T-cell (primary cell): Measurements from ENCODE around the gene TTC19. TPM values are rescaled to one million over a fixed set of nuclear protein-coding genes. Genes with fewer than 3 reads are reported as not detected.

Source experiments
- ATAC-seq, 4 experiments: fragments of 200-7000 bp in 3 of 4; fragments of 150-1000 bp in 1 of 4; cut with Tn5 transposase; replicated peaks in 1 of 4; 1 replicate in 3 of 4; 2 replicates in 1 of 4; pipeline ENCODE4 v1.10.0; 2021; ENCODE audit warnings: moderate library complexity in 3 of 4, mild to moderate bottlenecking in 2 of 4, moderate number of reproducible peaks in 1 of 4
- CTCF ChIA-PET, 2 donors: fragments of 300-600 bp; sonication (Branson Sonifier 250); formaldehyde crosslinking; loops; one replicate each; lab custom pipeline; 2022; ENCODE audit warnings: antibody characterized with exemption in 2 of 2; lab: Charles Lee
- POLR2A ChIA-PET, 2 donors: fragments of 300-600 bp; sonication (Branson Sonifier 250); formaldehyde crosslinking; loops; one replicate each; lab custom pipeline; 2022; ENCODE audit warnings: antibody characterized with exemption in 2 of 2; lab: Charles Lee
- DNase-seq, 35 experiments: peaks; one replicate each; pipeline versions ENCODE4 v3.0.0 to v3.0.0-alpha.2; 2013 to 2023
- H3K27ac ChIP-seq: one replicate; pipeline ENCODE4 v1.5.1; 2013; ENCODE audit warnings: low read length
- H3K27me3 ChIP-seq, 2 experiments: replicated peaks in 1 of 2; 1 replicate in 1 of 2; 2 replicates in 1 of 2; pipeline versions ENCODE4 v1.6.1 to v1.7.0; 2013; ENCODE audit warnings: low read length in 1 of 2, mixed read lengths in 1 of 2; ENCODE audit not compliant: control insufficient read depth in 2 of 2, insufficient read depth in 2 of 2; ENCODE audit errors: extremely low read depth in 1 of 2
- H3K36me3 ChIP-seq, 2 donors: 1 replicate in 1 of 2; 2 replicates in 1 of 2; pipeline versions ENCODE4 v1.6.1 to v1.7.0; 2013; ENCODE audit warnings: low read length in 1 of 2; ENCODE audit not compliant: control insufficient read depth in 2 of 2, insufficient read depth in 1 of 2; ENCODE audit errors: extremely low read depth in 1 of 2
- H3K4me1 ChIP-seq, 2 experiments: 1 replicate in 1 of 2; 2 replicates in 1 of 2; pipeline versions ENCODE4 v1.6.1 to v1.7.0; 2013; ENCODE audit warnings: low read length in 2 of 2, mixed read lengths in 1 of 2; ENCODE audit not compliant: insufficient read depth in 2 of 2, control insufficient read depth in 1 of 2; ENCODE audit errors: extremely low read depth in 1 of 2
- H3K4me3 ChIP-seq, 2 donors: 1 replicate in 1 of 2; 2 replicates in 1 of 2; pipeline versions ENCODE4 v1.5.1 to v1.7.0; 2013; ENCODE audit warnings: mild to moderate bottlenecking in 2 of 2, low read length in 1 of 2, moderate library complexity in 1 of 2; ENCODE audit not compliant: control insufficient read depth in 1 of 2; ENCODE audit errors: extremely low read depth in 1 of 2
- H3K9me3 ChIP-seq: 2 replicates; pipeline ENCODE4 v1.7.0; 2013
- H3K27ac Mint-ChIP-seq, 2 donors: one replicate each; pipeline ENCODE4 v1.8.0; 2020 to 2021; ENCODE audit warnings: mild to moderate bottlenecking in 2 of 2, mixed read lengths in 2 of 2
- H3K27me3 Mint-ChIP-seq, 2 donors: one replicate each; pipeline ENCODE4 v1.8.0; 2021 to 2022; ENCODE audit warnings: mixed read lengths in 2 of 2
- H3K36me3 Mint-ChIP-seq: one replicate; pipeline ENCODE4 v1.8.0; 2021; ENCODE audit warnings: mixed read lengths
- H3K4me1 Mint-ChIP-seq, 3 donors: one replicate each; pipeline ENCODE4 v1.8.0; 2020 to 2022; ENCODE audit warnings: mixed read lengths in 3 of 3, mild to moderate bottlenecking in 1 of 3
- H3K4me3 Mint-ChIP-seq, 3 donors: one replicate each; pipeline ENCODE4 v1.8.0; 2020 to 2022; ENCODE audit warnings: mild to moderate bottlenecking in 3 of 3, mixed read lengths in 3 of 3, moderate library complexity in 3 of 3
- H3K9me3 Mint-ChIP-seq, 3 donors: one replicate each; pipeline ENCODE4 v1.8.0; 2020 to 2022; ENCODE audit warnings: mixed read lengths in 3 of 3
- WGBS: methylation state at CpG from one replicate; pipeline ENCODE4 v1.1.5; 2013; ENCODE audit warnings: missing lambda C conversion rate; ENCODE audit not compliant: insufficient coverage; 5-methylcytosine and 5-hydroxymethylcytosine counted together
- total RNA-seq, 35 experiments: library from RNA in 6 of 35; stranded (reverse) in 6 of 35; fragments of 120-200 nt in 1 of 35; gene quantifications; one replicate each; pipeline versions ENCODE4 v1.2.1 to v1.2.4 and lab custom pipeline; 2013 to 2026

TTC19 gene
- total RNA-seq, 5 donors from 2014 or later (not counting 1 experiment from before 2014, with no cell fraction given), result 39.2 to 58.6 (median 42.2) TPM

GRCh38 chr17:16013943-16014407 is 14.4 kb downstream of the TTC19 start:
- Mint-ChIP-seq H3K27me3 (no peaks in the 10 kb centered on the region), H3K4me3 (no peak overlapping the region), H3K9me3 (no peaks in the 10 kb centered on the region), H3K27ac (peak overlapping the region in 1 of 2 donors; percentile 16), H3K4me1 (peaks cover 9 to 20% (median 18%) of the 10 kb centered on the region in 3 donors), H3K36me3 (peaks cover 41% of the 10 kb centered on the region)
- no peak for ATAC-seq
- Histone ChIP-seq H3K4me3 (no peak overlapping the region), H3K36me3 (peaks cover 4 to 31% of the 10 kb centered on the region in 2 donors), H3K27ac (no peak overlapping the region), H3K9me3 (no peaks in the 10 kb centered on the region), H3K4me1 (no peaks in the 10 kb centered on the region), H3K27me3 (no peaks in the 10 kb centered on the region)
- WGBS, result no CpG with 5 or more reads among the region's 3 CpGs
- POLR2A ChIA-PET, result no interaction called here
- no peak for DNase-seq
- CTCF ChIA-PET, result interaction anchor here (0.5 to 0.6 kb wide), 2 partner anchors 15 to 217 kb away, joined by 3 to 6 read pairs; no protein-coding TSS in a partner anchor

GRCh38 chr17:16019347-16019746 is 19.7 kb downstream of the TTC19 start:
- ATAC-seq, result no peak
- CTCF ChIA-PET, result no interaction called here
- WGBS, result no CpG with 5 or more reads among the region's 1 CpG
- Histone ChIP-seq H3K36me3 (peaks cover 8 to 10% of the 10 kb centered on the region in 2 donors), H3K27me3 (no peaks in the 10 kb centered on the region), H3K9me3 (no peaks in the 10 kb centered on the region), H3K4me3 (no peak overlapping the region), H3K4me1 (no peaks in the 10 kb centered on the region), H3K27ac (no peak overlapping the region)
- POLR2A ChIA-PET, result no interaction called here
- Mint-ChIP-seq H3K27ac (peak overlapping the region in 1 of 2 donors; percentile 61), H3K4me1 (peaks cover 22 to 25% (median 24%) of the 10 kb centered on the region in 3 donors), H3K4me3 (no peak overlapping the region), H3K9me3 (no peaks in the 10 kb centered on the region), H3K36me3 (peaks cover 50% of the 10 kb centered on the region), H3K27me3 (no peaks in the 10 kb centered on the region)
- DNase-seq, result no peak

- Mint-ChIP-seq H3K27ac (peak overlapping the region; percentile 13 to 36), H3K4me1 (peaks cover 22 to 41% (median 39%) of the 10 kb centered on the region in 3 donors), H3K9me3 (no peaks in the 10 kb centered on the region), H3K36me3 (peaks cover 62% of the 10 kb centered on the region), H3K4me3 (no peak overlapping the region), H3K27me3 (no peaks in the 10 kb centered on the region)
- Histone ChIP-seq H3K4me3 (no peak overlapping the region), H3K4me1 (no peaks in the 10 kb centered on the region), H3K27ac (no peak overlapping the region), H3K27me3 (no peaks in the 10 kb centered on the region), H3K9me3 (no peaks in the 10 kb centered on the region), H3K36me3 (peaks cover 23 to 49% of the 10 kb centered on the region in 2 donors)
- ATAC-seq, result no peak
- CTCF ChIA-PET, result no interaction called here
- no peak for DNase-seq
- POLR2A ChIA-PET, result interaction anchor here (0.6 to 0.8 kb wide), 4 partner anchors 14 to 55 kb away, joined by 3 to 5 read pairs (median 4); no protein-coding TSS in a partner anchor
- WGBS, result no CpG with 5 or more reads among the region's 4 CpGs
Observed at GRCh38 chr17:16023881-16024280, 24.3 kb downstream of the TTC19 start.

- H3K27me3 ChIP-seq, result no peaks in the 10 kb centered on the region
- H3K4me3 Mint-ChIP-seq, result no peak overlapping the region
- no peaks in the 10 kb centered on the region for H3K9me3 Mint-ChIP-seq
- WGBS, result no CpG with 5 or more reads among the region's 1 CpG
- H3K9me3 ChIP-seq, result no peaks in the 10 kb centered on the region
- POLR2A ChIA-PET, result interaction anchor here in 1 of 2 donors (0.6 kb wide), 1 partner anchor 406 kb away, joined by 6 read pairs; no protein-coding TSS in a partner anchor
- no peaks in the 10 kb centered on the region for H3K27me3 Mint-ChIP-seq
- H3K4me1 Mint-ChIP-seq, result peaks cover 22 to 39% (median 39%) of the 10 kb centered on the region in 3 donors
- no peaks in the 10 kb centered on the region for H3K4me1 ChIP-seq
- H3K27ac Mint-ChIP-seq, result peak overlapping the region in 1 of 2 donors; percentile 16
- H3K4me3 ChIP-seq, result no peak overlapping the region
- peaks cover 19 to 57% of the 10 kb centered on the region in 2 donors for H3K36me3 ChIP-seq
- CTCF ChIA-PET, result no interaction called here
- DNase-seq (no peak), ATAC-seq (no peak)
- H3K36me3 Mint-ChIP-seq, result peaks cover 62% of the 10 kb centered on the region
- no peak overlapping the region for H3K27ac ChIP-seq
Observed at GRCh38 chr17:16025202-16025601, 25.6 kb downstream of the TTC19 start.

- no peak overlapping the region for H3K4me3 ChIP-seq
- no peaks in the 10 kb centered on the region for H3K4me1 ChIP-seq
- ATAC-seq (no peak), DNase-seq (no peak)
- peaks cover 15 to 32% (median 32%) of the 10 kb centered on the region in 3 donors for H3K4me1 Mint-ChIP-seq
- no peaks in the 10 kb centered on the region for H3K27me3 ChIP-seq
- no peak overlapping the region for H3K27ac ChIP-seq
- H3K9me3 ChIP-seq, result no peaks in the 10 kb centered on the region
- no peaks in the 10 kb centered on the region for H3K27me3 Mint-ChIP-seq
- peaks cover 20 to 73% of the 10 kb centered on the region in 2 donors for H3K36me3 ChIP-seq
- CTCF ChIA-PET, result interaction anchor here in 1 of 2 donors (0.6 kb wide), 1 partner anchor 258 kb away, joined by 4 read pairs; no protein-coding TSS in a partner anchor
- peak overlapping the region; percentile 92 to 97 for H3K27ac Mint-ChIP-seq
- no peaks in the 10 kb centered on the region for H3K9me3 Mint-ChIP-seq
- no peak overlapping the region for H3K4me3 Mint-ChIP-seq
- H3K36me3 Mint-ChIP-seq, result peaks cover 68% of the 10 kb centered on the region
- 90% methylated on average over 2 of the region's 5 CpGs for WGBS
- POLR2A ChIA-PET, result no interaction called here
Observed at GRCh38 chr17:16026895-16027294, 27.3 kb downstream of the TTC19 start.

GRCh38 chr17:16027708-16028584 is 28.3 kb downstream of the TTC19 start:
- Histone ChIP-seq H3K4me1 (no peaks in the 10 kb centered on the region), H3K27ac (peak overlapping the region; percentile 52), H3K36me3 (peaks cover 24 to 83% of the 10 kb centered on the region in 2 donors), H3K27me3 (no peaks in the 10 kb centered on the region), H3K9me3 (no peaks in the 10 kb centered on the region), H3K4me3 (no peak overlapping the region)
- ChIA-PET CTCF (no interaction called here), POLR2A (no interaction called here)
- Mint-ChIP-seq H3K9me3 (no peaks in the 10 kb centered on the region), H3K27ac (peak overlapping the region; percentile 92 to 97), H3K27me3 (no peaks in the 10 kb centered on the region), H3K4me3 (peak overlapping the region in 1 of 3 donors; percentile 42), H3K4me1 (peaks cover 8 to 30% (median 25%) of the 10 kb centered on the region in 3 donors), H3K36me3 (peaks cover 74% of the 10 kb centered on the region)
- ATAC-seq, result peak; percentile 56 to 99 (median 98)
- DNase-seq, result peak in 2 of 35 experiments; percentile 14 to 22
- no CpG with 5 or more reads among the region's 5 CpGs for WGBS
